GM21529 (cell line): ENCODE data around the gene ANKRD20A1.
"Not testable (repeated sequence)": the region's sequence is repeated elsewhere in the genome, so short reads cannot be mapped to it uniquely, and the experiment has no call there.

Experiments
- ATAC-seq: cut with Tn5 transposase; IDR thresholded peaks from one replicate; pipeline ENCODE4 v1.9.1; 2021; ENCODE audit not compliant: unreplicated experiment

The ANKRD20A1 gene

DNA sequence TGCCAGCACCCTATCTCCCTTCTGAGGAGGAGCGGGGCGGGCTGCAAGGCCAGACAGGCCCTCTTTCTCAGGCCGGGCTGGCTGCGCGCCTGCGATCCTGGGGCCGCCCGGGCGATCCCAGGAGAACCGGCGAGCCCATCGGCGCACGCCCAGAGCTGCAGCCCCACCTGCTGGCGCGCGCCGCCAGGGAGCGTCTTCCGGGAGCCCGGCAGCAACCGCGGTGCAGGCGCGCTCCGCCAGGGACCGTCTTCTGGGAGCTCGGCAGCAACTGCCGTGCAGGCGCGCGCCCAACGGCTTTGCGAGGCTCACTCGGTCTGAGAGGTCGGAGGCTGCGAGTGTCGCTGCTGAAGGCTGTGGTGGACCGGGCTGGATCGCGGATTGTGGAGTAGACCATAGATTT is at the start of gene ANKRD20A1:
Gene ANKRD20A1, plus strand, starts transcription at position 61 of the 400 bp plus-strand sequence. CDS start 496 bp downstream, outside the sequence.
- not testable (repeated sequence) for ATAC-seq

DNA sequence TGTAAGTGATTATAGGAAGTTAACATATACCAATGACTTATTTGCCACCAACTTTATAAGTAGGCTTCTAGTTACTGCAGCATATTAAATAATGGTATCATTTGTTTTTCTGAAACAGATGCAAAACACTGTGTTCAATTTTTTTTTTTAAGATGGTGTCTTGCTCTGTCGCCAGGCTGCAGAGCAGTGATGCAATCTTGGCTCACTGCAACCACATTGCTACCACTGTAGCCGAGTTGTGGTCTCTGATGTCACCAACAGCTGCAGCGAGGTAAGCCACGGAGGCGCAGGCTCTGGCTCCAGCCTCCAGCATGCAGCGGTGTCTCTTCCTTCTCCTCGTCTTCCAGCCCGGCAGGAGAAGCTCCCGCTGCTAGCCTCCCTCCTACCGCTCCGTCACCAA is 26.6 kb upstream of the ANKRD20A1 start:
- not testable (repeated sequence) for ATAC-seq
